Stimulated activated naive CD4-positive, alpha-beta T cell treated with Interleukin-2 at 50 U/mL for 16 hours (primary cell): Measurements from ENCODE around the gene CORO1A.
A peak's percentile ranks its signal among the peaks of the same experiment; 100 is the strongest.
"Not testable (repeated sequence)": the region's sequence is repeated elsewhere in the genome, so short reads cannot be mapped to it uniquely, and the experiment has no call there.

Experiments used
- DNase-seq: peaks from one replicate; lab custom pipeline; 2025; lab: John Stamatoyannopoulos, UW

The CORO1A gene

GRCh38 chr16:30183233-30184095 is at the start of gene CORO1A:
CORO1A (plus strand) TSS chr16:30183602; CDS start chr16:30185210, 1,608 bp downstream.
- peak; percentile 81 for DNase-seq

DNA sequence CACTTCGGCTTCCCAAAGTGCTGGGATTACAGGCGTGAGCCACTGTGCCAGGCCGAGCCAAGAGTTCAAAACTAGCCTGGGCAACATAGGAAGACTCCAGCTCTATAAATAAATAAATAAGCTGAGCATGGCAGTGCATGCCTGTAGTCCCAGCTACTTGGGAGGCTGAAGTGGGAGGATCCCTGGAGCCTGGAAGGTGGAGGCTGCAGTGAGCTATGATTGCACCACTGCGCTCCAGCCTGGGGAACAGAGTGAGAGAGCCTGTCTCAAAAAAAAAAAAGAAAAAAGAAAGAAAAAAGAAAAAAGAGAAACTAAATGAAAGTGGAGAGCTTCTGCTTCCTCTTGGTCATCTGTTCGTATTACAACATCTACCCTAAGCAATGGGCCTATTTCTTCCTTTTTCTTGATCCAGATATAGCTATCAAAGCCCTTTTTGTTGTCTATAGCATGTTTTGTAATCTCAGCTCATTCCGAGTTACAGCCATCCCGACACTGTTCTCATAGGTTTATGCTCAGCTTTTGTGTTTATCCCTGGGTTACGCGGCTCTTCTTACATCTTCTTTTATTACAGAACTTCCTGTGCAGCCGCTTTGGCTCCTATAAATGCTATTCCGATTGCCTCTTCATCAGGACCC is 46.3 kb upstream of the CORO1A start:
- no peak for DNase-seq

DNA sequence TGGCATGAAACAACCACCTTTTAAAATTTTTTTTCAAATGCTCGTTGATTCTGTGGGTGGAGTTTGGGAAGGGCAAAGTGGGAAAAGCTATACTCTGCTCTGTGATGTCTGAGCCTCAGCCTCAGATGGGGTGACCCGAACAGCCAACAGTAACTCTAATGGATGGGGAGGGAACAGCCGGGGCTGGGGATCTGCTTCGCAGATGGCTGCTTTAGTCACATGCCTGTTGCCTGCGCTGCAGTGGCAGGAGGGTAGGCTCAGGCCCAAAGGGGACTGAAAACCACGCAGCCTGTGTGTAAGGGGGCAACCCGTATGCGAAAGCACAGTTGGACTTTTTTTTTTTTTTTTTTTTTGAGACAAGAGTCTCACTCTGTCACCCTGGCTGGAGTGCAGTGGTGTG is 45.5 kb upstream of the CORO1A start:
- no peak for DNase-seq

GRCh38 chr16:30139583-30140481 is 43.6 kb upstream of the CORO1A start:
- no peak for DNase-seq

DNA sequence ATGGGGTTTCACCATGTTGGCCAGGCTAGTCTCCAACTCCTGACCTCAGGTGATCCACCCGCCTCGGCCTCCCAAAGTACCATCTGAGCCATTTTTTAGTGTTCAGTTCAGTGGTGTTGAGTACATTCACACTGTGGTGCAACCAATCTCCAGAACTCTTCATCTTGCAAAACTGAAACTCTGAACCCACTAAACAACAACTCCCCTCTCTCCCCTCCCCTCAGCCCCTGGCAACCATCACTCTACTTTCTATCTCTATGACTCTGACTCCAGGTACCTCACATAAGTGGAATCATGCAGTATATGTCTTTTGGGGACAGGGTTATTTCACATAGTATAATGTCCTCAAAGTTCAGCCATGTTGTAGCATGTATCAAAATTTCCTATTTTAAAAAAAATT is 41.7 kb upstream of the CORO1A start:
- no peak for DNase-seq

DNA sequence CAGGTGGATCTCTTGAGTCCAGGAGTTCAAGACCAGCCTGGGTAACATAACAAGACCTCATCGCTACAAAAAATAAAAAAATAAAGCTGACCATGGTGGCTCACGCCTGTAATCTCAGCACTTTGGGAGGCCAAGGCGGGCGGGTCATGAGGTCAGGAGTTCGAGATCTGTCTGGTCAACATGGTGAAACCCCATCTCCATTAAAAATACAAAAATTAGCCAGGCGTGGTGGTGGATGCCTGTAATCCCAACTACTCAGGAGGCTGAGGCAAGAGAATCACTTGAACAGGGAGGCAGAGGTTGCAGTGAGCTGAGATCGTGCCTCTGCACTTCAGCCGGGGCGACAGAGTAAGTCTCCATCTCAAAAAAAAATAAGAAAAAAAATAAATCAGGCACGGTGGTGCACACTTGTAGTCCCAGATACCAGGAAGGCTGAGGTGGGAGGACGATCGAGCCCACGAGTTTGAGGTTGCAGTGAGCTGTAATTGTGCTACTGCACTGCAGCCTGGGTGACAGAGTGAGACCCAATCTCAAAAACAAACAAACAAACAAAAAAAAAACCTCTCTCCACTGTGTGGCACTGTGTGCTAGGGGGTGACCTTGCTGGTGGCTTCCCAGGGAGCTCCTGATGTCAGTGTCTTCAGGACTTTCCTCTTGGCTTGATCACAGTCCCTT is 40.6 kb upstream of the CORO1A start:
- DNase-seq: no peak

DNA sequence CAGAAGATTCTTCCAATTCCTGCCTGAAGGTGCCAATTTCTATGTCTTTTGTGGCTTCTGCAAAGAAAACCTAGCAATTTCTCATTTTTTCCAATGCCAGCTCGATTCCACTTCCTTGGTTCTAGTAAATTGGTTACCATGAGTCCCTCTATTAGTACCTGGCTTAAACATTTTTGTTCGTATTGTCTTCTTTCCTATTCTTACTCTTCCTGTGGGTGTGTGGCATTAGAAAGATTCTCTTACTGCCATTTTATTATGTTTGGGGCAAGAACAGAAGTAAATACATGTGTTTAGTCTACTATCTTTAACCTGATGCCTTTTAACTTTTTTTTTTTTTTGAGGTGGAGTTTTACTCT is 40.1 kb upstream of the CORO1A start:
- no peak for DNase-seq

- no peak for DNase-seq
Measured at GRCh38 chr16:30144017-30144416, 39.4 kb upstream of the CORO1A start.

- DNase-seq: no peak
Measured at GRCh38 chr16:30144917-30145316, 38.5 kb upstream of the CORO1A start.

DNA sequence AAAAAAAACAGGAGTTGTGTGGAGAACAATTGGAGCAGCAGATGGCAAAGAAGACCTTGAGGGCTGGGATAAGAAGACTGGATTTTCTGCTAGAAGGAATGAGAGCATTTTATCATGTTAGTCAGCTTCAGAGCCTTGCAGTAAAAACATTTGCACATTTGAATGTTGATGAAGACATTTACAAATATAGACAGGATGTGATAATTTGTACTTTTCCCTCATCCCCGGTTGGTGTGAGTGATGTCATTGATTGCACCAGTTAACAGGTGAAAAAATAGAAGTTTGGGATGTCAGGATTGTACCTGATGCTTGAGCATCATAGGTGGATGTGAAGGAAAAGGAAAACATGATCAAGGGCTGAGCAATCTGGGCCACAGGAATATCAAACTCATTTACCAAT is 37.7 kb upstream of the CORO1A start:
- no peak for DNase-seq

DNA sequence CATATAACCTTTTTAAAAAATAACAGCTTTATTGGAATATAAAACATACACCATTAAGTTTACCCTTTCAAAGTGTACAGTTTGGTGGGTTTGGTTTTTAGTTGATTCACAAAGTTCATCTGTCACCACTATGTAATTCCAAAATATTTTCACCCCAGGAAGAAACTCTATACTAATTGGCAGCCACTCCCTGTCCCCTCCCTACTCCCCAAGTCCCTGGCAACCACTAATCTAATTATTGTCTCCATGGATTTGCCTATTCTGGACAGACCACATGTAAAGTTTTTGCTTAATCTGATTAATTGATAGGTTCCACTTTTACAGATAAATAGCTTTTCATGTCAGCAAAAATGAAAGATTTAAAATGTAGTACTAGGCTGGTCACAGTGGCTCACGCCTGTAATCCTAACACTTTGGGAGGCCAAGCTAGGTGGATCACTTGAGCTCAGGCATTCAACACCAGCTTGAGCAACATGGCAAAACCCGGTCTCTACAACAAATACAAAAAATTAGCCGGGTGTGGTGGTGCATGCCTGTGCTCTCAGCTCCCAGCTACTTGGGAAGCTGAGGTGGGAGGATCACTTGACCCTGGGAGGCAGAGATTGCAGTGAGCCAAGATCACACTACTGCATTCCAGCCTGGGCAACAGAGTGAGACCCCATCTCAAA is 35.4 kb upstream of the CORO1A start:
- no peak for DNase-seq

DNA sequence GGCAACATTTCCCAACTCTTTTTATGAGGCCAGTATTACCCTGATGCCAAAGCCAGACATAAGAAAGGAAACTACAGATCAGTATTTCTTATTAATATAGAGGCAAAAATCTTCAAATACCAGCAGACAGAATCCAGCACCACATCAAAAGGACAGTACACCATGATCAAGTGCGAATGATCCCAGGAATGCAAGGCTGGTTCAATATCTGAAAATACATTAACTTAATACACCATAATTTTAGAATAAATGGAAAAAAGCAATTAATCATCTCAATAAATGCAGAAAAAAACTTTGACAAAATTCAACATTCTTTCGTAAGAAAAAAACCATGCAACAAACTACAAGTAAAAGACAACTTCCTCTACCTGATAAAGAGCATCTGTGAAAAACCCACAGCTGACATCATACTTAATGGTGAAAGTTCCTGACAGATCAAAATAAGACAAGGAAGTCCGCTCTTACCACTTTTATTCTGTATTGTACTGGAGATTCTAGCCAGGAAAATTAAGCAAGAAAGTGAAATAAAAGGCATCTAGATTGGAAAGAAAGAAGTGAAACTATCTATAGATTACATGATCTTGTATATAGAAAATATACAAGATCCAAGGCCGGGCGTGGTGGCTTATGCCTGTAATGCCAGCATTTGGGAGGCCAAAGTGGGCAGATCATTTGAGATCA is 34.0 kb upstream of the CORO1A start:
- no peak for DNase-seq

GRCh38 chr16:30151091-30151490 is 32.3 kb upstream of the CORO1A start:
- no peak for DNase-seq

- DNase-seq: no peak
Measured at GRCh38 chr16:30152517-30152916, 30.9 kb upstream of the CORO1A start.

- no peak for DNase-seq
Measured at GRCh38 chr16:30155188-30155587, 28.2 kb upstream of the CORO1A start.

GRCh38 chr16:30157214-30157613 is 26.2 kb upstream of the CORO1A start:
- no peak for DNase-seq

GRCh38 chr16:30163538-30163937 is 19.9 kb upstream of the CORO1A start:
- no peak for DNase-seq

DNA sequence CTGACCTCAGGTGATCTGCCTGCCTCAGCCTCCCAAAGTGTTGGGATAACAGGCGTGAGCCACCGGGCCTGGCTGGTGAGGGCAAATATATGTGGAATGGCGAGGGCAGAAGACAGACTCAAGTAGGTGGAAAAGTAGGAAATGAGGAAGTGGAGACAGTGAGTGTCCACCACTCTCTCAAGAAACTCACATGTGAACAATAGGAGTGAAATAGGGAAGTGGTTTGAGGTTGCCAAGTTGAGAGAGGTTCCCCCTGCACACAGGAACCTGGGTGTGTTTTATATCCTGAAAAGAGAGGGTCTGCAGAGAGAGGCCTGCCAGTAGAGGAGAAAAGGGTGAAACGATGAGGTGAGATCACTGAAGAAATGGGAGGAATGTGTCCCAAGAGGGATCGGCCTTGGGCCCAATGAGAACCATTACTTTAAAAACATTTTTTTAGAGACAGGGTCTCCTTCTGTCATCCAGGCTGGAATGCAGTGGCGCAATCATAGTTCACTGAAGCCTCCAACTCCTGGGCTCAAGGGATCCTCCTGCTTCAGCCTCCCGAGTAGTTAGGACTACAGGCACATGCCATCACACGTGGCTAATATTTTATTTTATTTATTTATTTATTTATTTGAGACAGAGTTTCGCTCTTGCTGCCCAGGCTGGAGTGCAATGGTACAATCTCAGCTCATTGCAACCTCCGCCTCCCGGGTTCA is 17.1 kb upstream of the CORO1A start:
- no peak for DNase-seq

- DNase-seq: not testable (repeated sequence)
Measured at GRCh38 chr16:30168746-30169145, 14.7 kb upstream of the CORO1A start.

DNA sequence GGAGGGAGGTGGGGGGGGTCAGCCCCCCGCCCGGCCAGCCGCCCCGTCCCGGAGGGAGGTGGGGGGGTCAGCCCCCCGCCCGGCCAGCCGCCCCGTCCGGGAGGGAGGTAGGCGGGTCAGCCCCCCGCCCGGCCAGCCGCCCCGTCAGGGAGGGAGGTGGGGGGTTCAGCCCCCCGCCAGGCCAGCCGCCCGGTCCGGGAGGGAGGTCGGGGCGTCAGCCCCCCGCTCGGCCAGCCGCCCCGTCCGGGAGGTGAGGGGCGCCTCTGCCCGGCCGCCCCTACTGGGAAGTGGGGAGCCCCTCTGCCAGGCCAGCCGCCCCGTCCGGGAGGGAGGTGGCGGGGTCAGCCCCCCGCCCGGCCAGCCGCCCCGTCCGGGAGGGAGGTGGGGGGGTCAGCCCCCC is 14.0 kb upstream of the CORO1A start:
- not testable (repeated sequence) for DNase-seq
